Cardiac muscle cell (in vitro differentiated cells and primary cell): ENCODE data around the gene DGKG. TPM values are rescaled to one million over a fixed set of nuclear protein-coding genes. Genes with fewer than 3 reads are reported as not detected.

ENCODE experiments used
- DNase-seq, 2 donors: peaks; one replicate each; pipeline versions ENCODE4 v3.0.0 to v3.0.0-alpha.2; 2010 to 2017; ENCODE audit warnings: low read depth in 1 of 2, low spot score in 1 of 2
- H3K27ac ChIP-seq: fragments of 200-600 bp; sonication (generic); 2 replicates; pipeline ENCODE4 v1.5.1; 2016
- H3K27me3 ChIP-seq: fragments of 200-600 bp; sonication (generic); 2 replicates; pipeline ENCODE4 v1.6.0; 2016; ENCODE audit warnings: control low read depth
- H3K36me3 ChIP-seq: fragments of 200-600 bp; sonication (generic); 2 replicates; pipeline ENCODE4 v1.5.1; 2016; ENCODE audit warnings: control low read depth
- H3K4me1 ChIP-seq: fragments of 200-600 bp; sonication (generic); 2 replicates; pipeline ENCODE4 v1.8.1; 2017; ENCODE audit warnings: low read depth, mild to moderate bottlenecking, mixed run types
- H3K4me3 ChIP-seq: fragments of 200-600 bp; sonication (generic); 2 replicates; pipeline ENCODE4 v1.5.1; 2016; ENCODE audit warnings: mild to moderate bottlenecking
- H3K9me3 ChIP-seq: fragments of 200-600 bp; sonication (generic); 2 replicates; pipeline ENCODE4 v1.5.1; 2017; ENCODE audit warnings: low read depth, mild to moderate bottlenecking, control low read depth
- CTCF ChIP-seq: IDR thresholded peaks from 2 replicates; pipeline ENCODE4 v1.5.1; 2012; ENCODE audit warnings: low read depth, mild to moderate bottlenecking, low read length
- polyA plus RNA-seq: library from polyadenylated mRNA; unstranded; fragments of >200 nt; fragmentation: Nextera tagmentation; extraction: Ambion mirVana; gene quantifications from 2 replicates; pipeline ENCODE4 v1.2.1, GENCODE V29; 2016
- total RNA-seq: library from RNA; depleted of rRNA; stranded (reverse); fragments of >200 nt; gene quantifications from 2 replicates; pipeline ENCODE4 v1.2.3, GENCODE V29; 2016

Gene DGKG
- total and polyA plus RNA-seq, 2 experiments from 2014 or later, result 0.15 TPM; not detected in 1

- Histone ChIP-seq H3K36me3 (no peaks in the 10 kb centered on the region), H3K4me3 (no peak overlapping the region), H3K4me1 (peaks cover 9% of the 10 kb centered on the region), H3K27me3 (no peaks in the 10 kb centered on the region), H3K9me3 (no peaks in the 10 kb centered on the region), H3K27ac (no peak overlapping the region)
- no peak for DNase-seq
- no peak for TF ChIP-seq CTCF
These were observed 185.6 kb downstream of the DGKG start for GRCh38 chr3:186176373-186176990.

- TF ChIP-seq CTCF, result no peak
- no peaks in the 10 kb centered on the region for H3K9me3 ChIP-seq
- no peaks in the 10 kb centered on the region for H3K36me3 ChIP-seq
- peaks cover 9% of the 10 kb centered on the region for H3K4me1 ChIP-seq
- no peak overlapping the region for H3K4me3 ChIP-seq
- DNase-seq, result peak in 1 of 2 donors; percentile 11
- peak overlapping the region; percentile 35 for H3K27ac ChIP-seq
- no peaks in the 10 kb centered on the region for H3K27me3 ChIP-seq
These were observed 188.7 kb downstream of the DGKG start for GRCh38 chr3:186173224-186173815.

GRCh38 chr3:186172353-186172752 lies 189.7 kb downstream of the DGKG start:
- Histone ChIP-seq H3K4me3 (no peak overlapping the region), H3K9me3 (no peaks in the 10 kb centered on the region), H3K4me1 (peaks cover 9% of the 10 kb centered on the region), H3K27ac (no peak overlapping the region), H3K27me3 (no peaks in the 10 kb centered on the region), H3K36me3 (no peaks in the 10 kb centered on the region)
- no peak for DNase-seq
- TF ChIP-seq CTCF, result no peak

GRCh38 chr3:186171521-186171920 lies 190.5 kb downstream of the DGKG start:
- H3K4me3 ChIP-seq, result no peak overlapping the region
- H3K36me3 ChIP-seq, result no peaks in the 10 kb centered on the region
- peaks cover 9% of the 10 kb centered on the region for H3K4me1 ChIP-seq
- no peak for DNase-seq
- no peaks in the 10 kb centered on the region for H3K9me3 ChIP-seq
- TF ChIP-seq CTCF, result no peak
- H3K27me3 ChIP-seq, result no peaks in the 10 kb centered on the region
- H3K27ac ChIP-seq, result no peak overlapping the region

- H3K27me3 ChIP-seq, result no peaks in the 10 kb centered on the region
- H3K4me3 ChIP-seq, result no peak overlapping the region
- H3K4me1 ChIP-seq, result peaks cover 9% of the 10 kb centered on the region
- H3K27ac ChIP-seq, result no peak overlapping the region
- TF ChIP-seq CTCF, result no peak
- DNase-seq, result no peak
- no peaks in the 10 kb centered on the region for H3K9me3 ChIP-seq
- H3K36me3 ChIP-seq, result no peaks in the 10 kb centered on the region
These were observed 191.5 kb downstream of the DGKG start for GRCh38 chr3:186170516-186170915.
